Ureter (tissue), 1 donor: ENCODE measurements around the gene SIX3. TPM values are rescaled to one million over a fixed set of nuclear protein-coding genes. Genes with fewer than 3 reads are reported as not detected.
A peak's percentile ranks its signal among the peaks of the same experiment; 100 is the strongest.

Experiments
- DNase-seq: peaks from one replicate; pipeline ENCODE4 v3.0.0-alpha.2; 2020; ENCODE audit warnings: low spot score
- total RNA-seq: library from RNA; stranded (reverse); gene quantifications from one replicate; pipeline ENCODE4 v1.2.4, GENCODE V29; 2023
- donor health status: DM: yes; HTN: yes; CAD: no.

Gene SIX3
- total RNA-seq, 1 donor from 2014 or later: not detected

DNA sequence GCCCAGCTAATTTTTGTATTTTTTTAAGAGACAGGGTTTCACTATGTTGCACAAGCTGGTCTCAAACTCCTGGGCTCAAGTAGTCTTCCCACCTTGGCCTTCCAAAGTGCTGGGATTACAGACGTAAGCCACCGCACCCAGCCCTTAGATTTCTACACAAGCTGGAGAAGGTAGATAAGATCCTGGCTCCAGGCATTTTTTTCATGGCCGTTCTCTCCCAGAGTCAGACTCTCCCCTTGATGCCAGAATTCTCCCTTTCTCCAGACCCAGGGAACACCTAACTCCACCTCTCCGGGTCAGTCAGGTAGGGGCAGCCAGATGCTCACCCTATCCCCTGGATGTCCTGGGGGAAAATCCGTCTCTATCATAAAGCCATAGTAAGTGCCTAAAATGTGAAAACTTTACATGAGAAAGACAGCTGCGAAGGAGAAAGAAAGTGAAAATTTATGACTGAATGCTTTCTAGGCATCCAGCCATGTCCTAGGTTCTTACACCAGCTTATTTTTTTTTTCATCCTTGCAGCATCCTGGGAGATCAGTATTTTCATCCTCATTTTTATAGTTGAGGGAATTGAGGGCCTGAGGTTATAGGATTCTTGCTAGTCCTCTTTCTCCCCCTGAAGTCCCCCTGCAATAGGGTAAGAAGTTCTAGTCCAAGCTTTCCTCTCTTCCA is 16.3 kb downstream of the SIX3 start:
- DNase-seq: no peak

DNA sequence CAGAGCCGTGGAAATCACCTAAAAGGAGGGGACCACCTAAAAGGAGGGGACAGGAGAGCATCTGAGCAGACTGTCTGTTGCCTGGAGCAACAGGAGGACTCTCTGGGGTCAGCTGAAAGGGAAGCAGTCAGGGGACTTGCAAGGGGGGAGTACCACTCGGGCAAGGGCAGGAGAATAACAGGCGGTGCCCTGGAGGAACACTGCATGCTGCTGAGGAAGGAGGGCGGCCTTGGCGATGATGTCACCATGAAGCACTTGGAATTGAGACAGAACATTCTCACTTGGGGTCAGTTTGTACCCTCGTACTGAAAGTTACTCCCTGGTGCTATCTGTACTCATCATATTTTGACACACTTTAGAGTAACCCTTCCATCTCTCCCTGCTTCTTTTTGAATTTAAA is 18.4 kb downstream of the SIX3 start:
- DNase-seq: no peak

DNA sequence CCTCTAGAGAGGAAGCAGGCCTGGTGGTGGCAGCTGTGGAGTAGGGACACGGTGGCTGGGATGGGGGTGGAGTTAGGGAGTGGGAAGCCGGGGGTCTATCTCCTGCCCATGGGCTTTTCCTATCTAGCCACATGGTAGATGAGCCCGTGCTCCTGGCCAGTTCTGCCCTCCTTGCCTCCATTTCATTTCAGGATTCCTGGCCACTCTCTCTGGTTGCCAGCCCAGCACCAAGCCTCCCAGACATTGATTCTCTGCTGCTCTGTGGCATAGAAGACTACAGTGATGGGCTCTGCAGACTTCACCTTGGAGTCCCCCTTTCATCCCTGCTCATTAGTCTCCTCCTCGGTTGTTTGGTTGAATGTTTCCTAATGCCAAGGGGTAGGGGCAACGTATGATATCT is 19.4 kb downstream of the SIX3 start:
- no peak for DNase-seq

DNA sequence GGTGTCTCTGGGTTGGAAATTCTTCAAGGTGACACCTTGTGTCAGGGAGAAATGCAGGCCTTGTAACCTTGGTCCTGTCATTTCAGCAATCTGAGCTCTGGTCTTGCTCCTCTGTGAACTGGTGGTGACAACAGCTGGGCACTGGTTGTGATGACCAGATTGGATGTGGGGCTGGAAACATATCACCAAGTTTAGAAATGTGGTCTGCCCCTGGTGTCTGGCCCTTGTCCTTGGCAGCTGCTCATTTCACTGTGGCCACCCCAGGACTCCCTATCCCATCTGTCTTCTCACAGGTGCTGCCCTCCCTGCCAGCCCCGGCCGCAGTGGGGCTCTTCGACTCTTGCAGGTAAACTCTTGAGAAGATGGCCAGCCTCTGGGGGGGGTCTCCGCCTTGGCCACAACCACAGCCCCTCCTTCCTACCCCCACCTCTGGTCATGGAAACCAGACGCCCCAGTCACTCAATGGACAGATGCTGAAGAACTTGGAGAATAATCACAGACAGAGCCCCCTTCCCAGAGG is 20.7 kb downstream of the SIX3 start:
- no peak for DNase-seq

DNA sequence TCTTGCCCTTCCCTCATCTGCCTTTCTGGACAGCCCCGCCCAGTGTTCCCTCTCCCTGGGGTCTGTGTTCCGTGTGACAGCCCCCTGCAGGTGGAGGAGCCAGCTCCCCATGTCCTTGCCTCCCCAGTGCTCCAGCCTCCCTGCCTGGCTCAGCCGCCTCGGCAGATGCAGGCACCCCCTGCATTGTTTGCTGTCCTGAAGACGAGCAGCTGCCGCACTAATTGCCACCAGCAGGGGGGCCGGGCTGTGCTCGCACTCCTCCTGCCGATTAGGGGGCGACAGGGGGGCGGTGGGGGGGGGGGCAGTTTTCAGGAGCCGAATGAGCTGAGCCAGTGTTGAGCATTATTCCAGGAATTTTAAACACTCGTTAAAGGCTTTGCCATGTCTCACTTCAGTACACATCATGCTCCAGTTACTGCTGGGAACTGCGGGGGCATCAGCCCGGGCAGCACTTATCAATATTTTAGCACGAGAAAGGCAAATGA is 23.3 kb downstream of the SIX3 start:
- no peak for DNase-seq

DNA sequence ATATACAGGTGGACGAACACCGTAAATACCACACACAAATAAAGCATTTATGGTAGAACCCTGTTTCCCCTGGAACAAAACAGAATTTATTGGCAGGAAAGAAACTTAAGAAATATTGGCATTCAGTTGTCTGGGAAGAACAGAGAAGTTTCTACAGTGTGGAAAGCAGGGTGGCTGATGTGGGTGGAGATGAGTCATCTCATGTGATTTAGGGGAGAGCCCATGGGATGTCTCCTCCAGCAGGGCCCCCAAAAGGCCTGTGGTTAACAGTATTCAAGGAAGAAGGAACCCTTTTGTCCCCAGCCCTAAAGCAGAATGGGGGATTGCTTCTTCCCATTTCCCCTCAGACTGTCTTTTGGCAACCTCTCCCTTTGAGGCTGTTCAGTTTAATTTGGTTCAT is 24.2 kb downstream of the SIX3 start:
- no peak for DNase-seq

DNA sequence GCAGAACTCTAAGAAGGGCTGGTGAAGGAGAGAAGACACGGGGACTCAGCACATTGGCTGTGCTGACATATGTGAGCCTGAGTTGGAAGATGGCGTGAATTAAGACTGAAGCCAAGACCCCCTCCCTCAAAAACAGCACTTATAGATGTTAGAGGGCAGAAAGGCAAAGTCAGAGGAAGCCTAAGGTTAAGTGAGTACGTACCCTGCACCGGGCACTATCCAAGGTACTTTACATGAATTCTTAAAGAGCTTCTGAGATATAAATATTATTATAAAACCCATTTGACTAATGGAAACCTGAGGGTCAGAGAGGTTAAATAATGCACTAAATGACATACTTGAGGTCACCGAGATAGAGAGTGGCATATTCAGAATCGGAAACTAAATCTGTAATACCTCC is 25.6 kb downstream of the SIX3 start:
- DNase-seq: no peak

DNA sequence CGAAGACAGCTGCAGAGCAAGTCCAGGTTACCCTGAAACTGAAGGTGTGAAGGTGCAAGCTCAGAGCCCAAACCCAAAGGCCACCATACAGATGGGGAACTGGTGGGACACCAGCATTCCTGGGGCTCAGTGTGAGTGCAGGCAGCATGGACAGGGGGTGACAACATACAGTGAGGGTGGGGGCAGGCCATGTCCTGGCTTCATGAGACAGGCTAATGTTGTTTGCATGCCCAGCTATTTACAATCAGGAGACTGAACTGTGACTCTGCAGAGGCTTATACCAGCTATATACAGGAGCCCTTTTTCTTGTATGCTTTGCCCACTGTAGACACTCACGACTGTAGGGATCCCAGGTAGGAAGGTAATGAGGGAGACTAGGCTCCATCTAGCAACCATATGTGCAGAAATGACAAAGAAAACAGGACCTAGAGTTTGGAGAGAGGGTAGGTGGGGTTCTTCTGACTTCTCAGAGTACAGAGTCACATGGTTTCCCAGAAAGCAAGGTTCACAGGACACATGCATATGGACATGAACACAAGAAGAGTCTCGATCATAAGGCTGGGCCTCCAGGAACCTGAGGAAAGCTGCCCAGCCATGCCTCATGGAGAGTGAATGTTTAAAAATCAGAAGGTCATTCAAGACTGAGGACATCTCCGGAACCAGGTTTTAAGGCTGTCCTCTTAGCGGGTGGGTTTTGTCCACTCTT is 26.4 kb downstream of the SIX3 start:
- DNase-seq: no peak

DNA sequence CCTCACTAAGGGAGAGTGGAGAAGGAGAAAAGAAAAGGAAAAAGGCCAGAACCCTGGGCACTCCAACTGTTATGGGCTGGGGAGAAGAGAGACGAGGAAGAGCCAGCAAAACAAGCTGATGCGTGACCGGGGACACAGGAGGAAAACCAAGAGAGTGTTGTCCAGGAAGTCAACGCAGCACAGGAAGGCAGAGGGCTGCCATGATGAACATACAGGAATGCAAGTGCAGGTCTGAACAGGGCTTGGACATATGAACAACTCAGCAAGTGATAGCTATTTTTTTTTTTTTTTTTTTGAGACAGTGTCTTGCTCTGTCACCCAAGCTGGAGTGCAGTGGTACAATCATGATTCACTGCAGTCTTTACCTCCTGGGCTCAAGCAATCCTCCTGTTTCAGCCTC is 28.4 kb downstream of the SIX3 start:
- DNase-seq: no peak

DNA sequence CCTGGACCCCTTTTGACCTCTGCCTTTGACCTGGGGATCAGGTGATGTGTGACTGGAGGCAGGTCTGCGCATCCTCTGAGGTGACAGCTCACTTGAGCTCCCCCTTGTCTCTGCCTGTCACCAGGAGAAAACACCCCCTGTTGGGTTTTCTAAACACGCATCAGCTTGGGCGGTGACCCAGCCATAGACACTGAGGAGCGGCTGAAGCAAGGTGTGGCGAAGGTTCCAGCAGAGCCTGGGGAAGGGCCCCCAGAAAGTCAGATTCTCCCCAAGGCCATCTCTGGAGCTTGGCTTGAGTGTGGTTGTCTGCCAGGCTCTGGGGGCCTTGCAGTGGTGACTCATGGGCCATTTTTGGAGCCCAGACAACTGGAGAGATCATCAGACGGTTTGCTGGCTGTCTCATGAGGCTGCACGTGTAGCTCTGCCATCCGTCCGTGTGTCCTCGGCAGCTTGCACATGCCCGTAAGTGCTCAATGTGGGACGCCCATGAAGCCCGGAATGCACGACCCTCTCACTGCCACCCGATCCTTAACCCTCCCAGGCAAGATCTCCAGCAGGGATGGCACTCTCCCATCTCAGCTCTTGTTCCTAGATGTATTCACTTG is 29.4 kb downstream of the SIX3 start:
- no peak for DNase-seq

DNA sequence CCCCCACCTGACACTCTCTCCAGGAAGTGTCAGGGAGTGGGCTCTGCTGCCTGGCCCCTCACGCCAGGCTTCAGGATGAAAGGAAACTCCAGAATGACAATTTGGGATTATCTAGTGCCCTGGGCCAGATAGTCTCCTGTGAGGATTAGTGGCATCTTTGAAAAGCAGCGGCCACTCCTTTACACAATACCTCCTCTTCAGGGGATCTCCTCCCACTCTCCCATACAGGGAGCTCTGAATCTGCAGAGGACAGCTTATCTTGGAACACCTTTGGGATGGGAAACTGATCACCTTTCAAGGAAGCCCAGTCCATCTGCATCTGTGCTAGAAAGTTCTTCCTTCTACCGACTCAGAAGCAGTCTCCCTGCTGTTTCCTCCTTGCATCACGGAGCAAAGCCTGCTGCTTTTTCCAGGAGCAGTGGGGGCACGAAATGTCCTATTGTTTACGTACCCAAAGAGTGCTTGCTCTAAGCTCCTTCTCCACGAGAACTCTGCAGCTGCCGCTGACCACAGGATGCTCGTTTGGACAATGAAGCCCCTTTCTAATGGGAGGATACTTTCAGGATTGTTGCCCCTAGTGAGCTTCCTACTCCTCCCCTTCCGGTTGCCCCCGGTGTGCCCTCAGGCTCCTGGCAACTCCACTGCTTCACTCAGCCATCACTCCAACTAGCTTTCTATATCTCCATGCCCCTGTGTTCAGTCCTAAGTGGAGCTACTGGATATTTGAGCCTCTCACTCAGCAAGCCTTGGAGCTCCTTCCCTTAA is 31.5 kb downstream of the SIX3 start:
- DNase-seq: no peak

DNA sequence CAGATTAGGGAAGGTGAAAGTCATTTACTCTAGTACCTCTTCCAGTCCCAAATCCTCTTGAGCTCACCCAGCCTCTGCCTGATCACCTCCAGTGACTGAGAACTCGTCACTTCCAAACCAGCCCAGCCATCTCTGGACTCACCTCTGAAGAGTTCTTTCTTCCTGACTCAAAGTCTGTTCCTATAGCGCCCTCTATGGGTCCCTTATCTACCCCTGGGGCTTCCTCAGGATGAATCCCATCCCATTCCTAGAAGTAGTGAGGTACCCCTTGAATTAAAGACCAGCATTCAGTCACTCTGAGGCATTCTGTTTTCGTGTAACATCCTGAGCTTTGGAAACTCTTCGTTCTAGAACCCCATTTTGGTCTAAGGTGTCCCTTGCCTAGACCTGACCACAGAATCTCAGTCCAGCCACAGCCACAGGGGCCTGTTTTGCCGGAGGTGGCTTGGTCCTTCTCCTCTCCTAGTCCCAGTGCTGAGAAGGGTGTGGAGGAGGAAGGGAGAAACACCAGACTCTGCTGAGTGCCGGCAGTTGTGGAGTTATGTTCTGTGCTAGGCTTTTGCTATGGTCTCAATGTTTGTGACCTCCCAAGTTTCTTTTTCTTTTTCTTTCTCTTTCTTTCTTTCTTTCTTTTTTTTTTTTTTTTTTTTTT is 32.7 kb downstream of the SIX3 start:
- no peak for DNase-seq

DNA sequence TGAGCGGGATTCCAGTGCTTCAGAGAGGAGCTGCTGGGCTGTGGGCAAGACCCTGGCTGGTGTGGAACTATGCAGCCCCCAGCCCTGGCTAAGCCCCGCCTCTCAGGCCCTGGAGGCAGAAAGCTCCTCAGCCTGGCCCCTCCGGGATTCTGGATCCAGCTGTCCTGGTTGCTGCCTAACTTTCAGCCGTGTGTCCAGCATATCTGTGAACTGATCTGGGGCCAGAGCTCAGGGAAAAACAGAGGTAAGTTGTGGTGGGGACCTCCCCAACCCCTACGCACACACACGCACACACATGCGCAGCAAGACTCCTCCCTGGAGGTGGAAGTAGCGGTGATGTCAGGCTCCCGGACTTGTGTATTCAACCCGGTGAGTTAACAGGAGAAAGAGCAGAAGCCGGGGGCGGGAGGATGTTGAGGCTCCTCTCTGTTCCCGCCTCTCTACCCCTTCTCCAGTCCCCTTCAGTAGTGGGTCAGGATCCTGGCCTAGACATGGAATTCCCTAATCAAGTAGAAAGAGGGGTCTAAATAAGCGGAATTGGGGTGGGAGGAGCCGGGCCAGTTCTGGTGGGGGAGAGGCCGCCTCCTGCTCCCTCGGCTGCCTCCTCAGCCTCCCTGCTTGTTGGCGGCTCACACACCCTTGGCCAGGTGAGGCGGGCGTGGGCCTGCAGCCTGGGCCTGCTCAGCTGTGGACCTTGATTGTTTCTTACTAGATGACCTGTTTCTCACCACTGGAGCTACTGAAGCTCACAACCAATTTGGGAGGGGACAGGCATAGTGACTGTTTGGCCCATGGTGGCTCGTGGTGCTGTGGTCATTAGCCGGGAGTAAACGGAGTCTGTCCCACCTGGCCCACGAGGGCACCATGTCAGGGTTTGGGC is 34.3 kb downstream of the SIX3 start:
- no peak for DNase-seq

DNA sequence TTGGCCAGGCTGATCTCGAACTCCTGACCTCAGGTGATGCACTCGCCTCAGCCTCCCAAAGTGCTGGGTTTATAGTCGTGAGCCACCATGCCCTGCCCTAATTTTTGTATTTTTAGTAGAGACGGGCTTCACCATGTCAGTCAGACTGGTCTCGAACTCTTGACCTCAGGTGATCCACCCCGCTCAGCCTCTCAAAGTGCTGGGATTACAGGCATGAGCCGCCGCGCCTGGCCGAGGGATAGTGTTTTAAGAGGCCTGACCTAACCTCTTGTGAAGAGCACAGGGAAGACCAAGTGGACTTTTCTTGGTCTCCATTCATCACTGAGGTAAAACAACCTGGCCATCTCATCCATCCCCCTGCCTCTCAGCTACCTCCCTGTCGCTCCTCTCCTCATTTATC is 38.1 kb downstream of the SIX3 start:
- DNase-seq: no peak

DNA sequence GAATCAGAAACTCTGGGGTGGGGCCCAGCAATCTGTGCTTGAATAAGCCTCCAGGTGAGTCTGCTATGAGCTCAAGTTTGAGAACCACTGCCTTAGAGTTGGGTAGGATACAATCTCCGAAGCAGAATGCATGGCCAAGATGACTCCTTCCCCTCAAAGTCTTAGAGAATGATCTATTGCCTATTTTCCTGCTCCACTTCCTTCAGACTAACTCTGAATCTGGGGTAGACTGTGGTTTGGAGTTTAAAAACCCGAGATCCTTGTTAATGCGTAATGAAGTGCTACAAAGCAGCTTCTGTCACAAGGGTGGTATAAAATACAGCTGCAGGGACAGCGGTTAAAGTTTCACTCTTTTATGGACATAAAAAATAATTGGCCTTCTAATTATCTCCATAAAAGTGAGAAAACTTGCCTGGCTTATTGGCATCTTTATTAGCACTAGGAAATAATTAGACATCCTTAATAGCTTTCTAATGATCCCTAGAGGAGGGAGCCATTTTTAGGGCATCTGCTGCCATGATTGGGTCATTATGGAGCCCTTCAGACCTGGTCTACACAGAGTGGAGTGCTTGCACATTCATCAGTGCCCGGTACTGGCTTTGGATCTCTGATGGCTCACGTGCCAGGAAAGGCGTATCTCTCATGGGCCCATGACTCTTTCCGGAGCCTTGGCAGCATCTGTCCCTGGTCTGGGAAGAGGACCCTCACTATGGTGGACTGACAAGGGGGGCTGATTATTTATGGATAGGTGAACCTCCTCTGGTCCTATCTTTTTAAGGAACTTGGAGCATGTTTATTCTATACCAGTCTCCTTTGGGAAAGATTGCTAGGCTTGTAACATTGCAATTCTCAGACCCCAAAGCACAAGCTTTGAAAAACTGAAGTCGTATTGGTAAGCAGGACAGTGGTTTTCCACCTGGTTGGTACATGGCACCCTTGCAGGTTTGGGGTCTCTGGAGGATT is 39.5 kb downstream of the SIX3 start:
- DNase-seq: no peak

DNA sequence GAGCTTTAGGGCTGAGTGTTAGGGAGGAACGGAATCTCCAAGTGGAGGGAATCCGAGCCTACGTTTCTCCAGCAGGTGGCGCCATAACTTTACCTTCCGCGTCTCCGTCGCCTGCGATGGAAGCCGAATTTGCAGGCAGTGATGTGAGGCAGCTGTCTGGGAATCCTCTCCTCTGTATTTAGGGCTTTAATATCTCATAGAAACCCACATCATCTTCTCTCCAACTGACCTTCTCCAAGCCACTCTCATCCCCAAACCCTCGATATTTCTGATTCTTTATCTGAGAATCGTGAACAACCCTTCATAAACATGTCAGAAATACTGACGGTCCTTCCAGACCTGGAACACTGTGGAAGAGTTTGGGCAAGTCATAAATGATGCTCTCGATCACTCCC is 40.2 kb downstream of the SIX3 start:
- DNase-seq: peak; percentile 84

DNA sequence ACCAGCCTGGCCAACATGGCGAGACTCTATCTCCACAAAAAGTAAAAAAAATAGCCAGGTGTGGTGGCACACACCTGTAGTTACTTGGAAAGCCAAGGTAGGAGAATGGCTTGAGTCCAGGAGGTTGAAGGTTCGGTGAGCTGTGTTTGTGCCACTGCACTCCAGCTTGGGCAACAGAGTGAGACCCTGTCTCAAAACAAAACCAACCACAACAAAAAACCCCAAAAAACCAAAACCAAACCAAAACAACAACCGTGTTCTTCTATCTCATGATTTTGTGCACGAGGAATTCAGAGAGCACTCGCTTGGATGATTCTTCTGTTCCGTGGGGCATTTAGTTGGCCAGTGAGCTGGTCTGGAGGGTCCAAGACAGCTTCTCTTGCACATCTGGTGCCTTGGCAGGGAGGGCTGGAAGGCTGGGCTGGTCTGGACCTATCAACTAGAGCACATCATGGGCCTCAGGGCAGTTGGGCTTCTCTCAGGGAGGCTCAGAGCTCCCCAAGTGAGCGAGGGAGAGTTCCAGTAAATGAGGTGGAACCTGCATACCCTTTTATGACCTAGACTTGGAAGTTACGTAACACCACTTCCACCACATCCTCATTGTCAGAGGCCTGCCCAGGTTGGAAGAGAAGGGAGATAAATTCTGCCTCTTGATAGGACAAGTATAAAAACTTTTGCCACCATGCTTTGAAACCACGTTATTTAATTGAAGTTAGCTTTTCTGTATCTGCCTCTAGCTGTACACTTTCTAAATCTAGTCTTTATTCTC is 42.5 kb downstream of the SIX3 start:
- DNase-seq: no peak

DNA sequence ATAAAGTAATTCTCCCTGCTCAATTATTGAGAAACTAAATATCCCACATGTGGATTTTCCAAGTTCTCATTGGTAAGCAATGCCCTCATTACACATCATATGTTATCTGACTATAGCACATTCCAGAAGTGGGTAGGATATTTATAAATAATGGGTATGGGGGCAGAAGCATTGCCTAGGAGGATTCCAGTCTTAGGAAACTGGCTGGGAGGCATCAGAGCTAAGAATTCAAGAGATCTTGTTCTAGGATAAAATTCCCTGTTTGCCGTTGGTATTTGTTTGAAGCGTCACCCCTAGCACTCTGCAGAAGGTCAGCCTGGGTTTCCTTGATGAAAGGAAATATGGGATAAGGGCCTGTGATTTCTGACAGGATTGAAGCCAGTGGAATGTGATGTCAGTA is 47.7 kb downstream of the SIX3 start:
- DNase-seq: no peak

DNA sequence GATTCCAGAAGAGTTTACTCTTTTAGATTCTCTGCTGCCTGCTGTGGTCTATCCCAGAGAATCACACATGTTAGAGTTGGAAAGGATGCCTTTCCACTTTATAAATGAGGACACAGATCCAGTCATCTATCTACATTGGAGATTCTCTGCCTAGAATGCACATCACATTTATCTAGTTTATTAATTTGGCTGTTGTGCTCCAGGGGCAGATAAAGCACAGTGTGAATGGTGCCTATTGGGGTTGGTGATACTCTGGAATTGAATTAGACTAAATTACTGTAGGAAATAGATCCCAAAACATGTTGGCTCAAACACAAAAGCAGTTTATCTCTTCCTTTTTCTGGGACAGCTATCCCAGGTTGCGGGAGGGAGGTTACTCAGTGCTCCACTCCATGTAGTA is 52.9 kb downstream of the SIX3 start:
- DNase-seq: no peak
